CD4-positive, alpha-beta memory T cell (primary cell): ENCODE results near the gene MAST4. TPM values are rescaled to one million over a fixed set of nuclear protein-coding genes. Genes with fewer than 3 reads are reported as not detected.

ENCODE experiments used
- CTCF ChIA-PET: fragments of 350-600 bp; sonication (Branson Sonifier 250); formaldehyde crosslinking; loops from one replicate; lab custom pipeline; 2021; ENCODE audit warnings: inconsistent platforms; ENCODE audit not compliant: partially characterized antibody; lab: Charles Lee
- POLR2A ChIA-PET: fragments of 350-600 bp; sonication (Branson Sonifier 250); formaldehyde crosslinking; loops from one replicate; lab custom pipeline; 2021; ENCODE audit not compliant: partially characterized antibody; lab: Charles Lee
- DNase-seq, 5 donors: peaks; one replicate each; pipeline versions ENCODE4 v3.0.0 to v3.0.0-alpha.2; 2020 to 2022; ENCODE audit warnings: mixed read lengths in 1 of 5
- H3K27ac ChIP-seq: one replicate; pipeline ENCODE4 v1.7.0; 2013; ENCODE audit warnings: low read depth, low read length
- H3K27me3 ChIP-seq: 2 replicates; pipeline ENCODE4 v1.7.0; 2013; ENCODE audit warnings: mild to moderate bottlenecking, low read length, moderate library complexity; ENCODE audit not compliant: insufficient read depth
- H3K36me3 ChIP-seq: 2 replicates; pipeline ENCODE4 v1.7.0; 2013; ENCODE audit warnings: mild to moderate bottlenecking, low read length, moderate library complexity; ENCODE audit not compliant: insufficient read depth
- H3K4me1 ChIP-seq: 2 replicates; pipeline ENCODE4 v1.7.0; 2013; ENCODE audit warnings: mild to moderate bottlenecking, low read length, moderate library complexity; ENCODE audit not compliant: insufficient read depth
- H3K4me3 ChIP-seq, 2 donors: one replicate each; pipeline ENCODE4 v1.7.0; 2013; ENCODE audit warnings: low read length in 2 of 2, mild to moderate bottlenecking in 1 of 2
- H3K9me3 ChIP-seq, 2 donors: one replicate each; pipeline ENCODE4 v1.7.0; 2013; ENCODE audit warnings: low read length in 2 of 2, control low read depth in 1 of 2; ENCODE audit not compliant: control insufficient read depth in 1 of 2
- H3K27ac Mint-ChIP-seq, 7 donors: one replicate each; pipeline ENCODE4 v1.8.0; 2020 to 2021; ENCODE audit warnings: mixed read lengths in 7 of 7, mild to moderate bottlenecking in 6 of 7, inconsistent platforms in 3 of 7, moderate library complexity in 3 of 7
- H3K27me3 Mint-ChIP-seq, 2 donors: one replicate each; pipeline ENCODE4 v1.8.0; 2020 to 2021; ENCODE audit warnings: mixed read lengths in 2 of 2
- H3K36me3 Mint-ChIP-seq, 2 donors: one replicate each; pipeline ENCODE4 v1.8.0; 2020 to 2021; ENCODE audit warnings: mixed read lengths in 2 of 2, inconsistent platforms in 1 of 2, mild to moderate bottlenecking in 1 of 2
- H3K4me1 Mint-ChIP-seq, 4 donors: one replicate each; pipeline ENCODE4 v1.8.0; 2020 to 2021; ENCODE audit warnings: mixed read lengths in 4 of 4, mild to moderate bottlenecking in 1 of 4
- H3K4me3 Mint-ChIP-seq, 8 donors: one replicate each; pipeline ENCODE4 v1.8.0; 2020 to 2021; ENCODE audit warnings: mixed read lengths in 8 of 8, mild to moderate bottlenecking in 7 of 8, moderate library complexity in 6 of 8, inconsistent platforms in 3 of 8
- H3K9me3 Mint-ChIP-seq, 8 donors: one replicate each; pipeline ENCODE4 v1.8.0; 2020 to 2021; ENCODE audit warnings: mixed read lengths in 8 of 8, mild to moderate bottlenecking in 5 of 8, inconsistent platforms in 3 of 8, moderate library complexity in 1 of 8
- intact Hi-C: fragments of 100-400 bp; cut with micrococcal nuclease; formaldehyde crosslinking; loops from one replicate; pipeline ENCODE4 v1.15.1; 2023
- polyA plus RNA-seq, 2 donors: library from polyadenylated mRNA; unstranded; fragments of 300-500 nt; fragmentation: Illumina TruSeq; gene quantifications; one replicate each; pipeline ENCODE4 v1.2.3, GENCODE V29; 2021
- total RNA-seq, 2 experiments: library from RNA; stranded (reverse); gene quantifications; one replicate each; pipeline ENCODE4 v1.2.3, GENCODE V29; 2021

Gene MAST4
- total and polyA plus RNA-seq, 4 experiments from 2014 or later, result 9.2 to 27.0 (median 21.3) TPM

DNA sequence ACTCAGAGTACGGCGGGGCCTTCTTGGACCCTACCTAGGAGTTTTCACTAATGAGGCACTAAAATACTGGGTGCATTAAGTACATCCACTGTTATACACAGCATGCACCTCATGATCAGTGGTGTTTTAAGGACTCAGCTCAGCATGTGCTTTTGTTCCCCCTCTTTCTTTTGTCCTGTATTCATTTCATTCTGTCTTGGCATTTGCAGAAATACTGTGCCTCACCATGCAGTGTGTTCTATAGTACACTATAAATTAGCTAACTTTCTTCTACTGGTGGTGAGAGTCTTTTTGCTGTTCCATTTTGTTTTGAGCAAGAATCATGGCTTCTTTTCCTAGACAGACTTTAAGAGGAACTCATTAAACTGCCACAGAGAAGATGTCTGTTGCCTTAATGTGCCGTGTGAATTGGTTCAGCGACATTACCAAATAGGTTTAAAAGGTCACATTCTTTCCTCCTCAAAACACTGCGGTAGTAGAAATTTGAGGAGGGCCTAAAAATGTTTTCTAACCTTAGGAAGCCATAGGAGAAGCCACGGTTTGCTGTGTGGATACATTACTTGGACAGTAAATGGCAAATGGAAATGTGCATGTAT lies 276.6 kb downstream of the MAST4 start:
- H3K9me3 ChIP-seq, result no peaks in the 10 kb centered on the region
- H3K4me1 Mint-ChIP-seq, result no peaks in the 10 kb centered on the region
- ChIA-PET POLR2A (no interaction called here), CTCF (no interaction called here)
- H3K27ac Mint-ChIP-seq, result no peak overlapping the region
- no peak overlapping the region for H3K27ac ChIP-seq
- H3K27me3 Mint-ChIP-seq, result no peaks in the 10 kb centered on the region
- H3K36me3 ChIP-seq, result no peaks in the 10 kb centered on the region
- H3K4me1 ChIP-seq, result no peaks in the 10 kb centered on the region
- H3K9me3 Mint-ChIP-seq, result no peaks in the 10 kb centered on the region
- no peaks in the 10 kb centered on the region for H3K36me3 Mint-ChIP-seq
- no peak overlapping the region for H3K4me3 ChIP-seq
- H3K4me3 Mint-ChIP-seq, result no peak overlapping the region
- intact Hi-C loops, result no loop called here
- H3K27me3 ChIP-seq, result no peaks in the 10 kb centered on the region
- DNase-seq, result no peak

DNA sequence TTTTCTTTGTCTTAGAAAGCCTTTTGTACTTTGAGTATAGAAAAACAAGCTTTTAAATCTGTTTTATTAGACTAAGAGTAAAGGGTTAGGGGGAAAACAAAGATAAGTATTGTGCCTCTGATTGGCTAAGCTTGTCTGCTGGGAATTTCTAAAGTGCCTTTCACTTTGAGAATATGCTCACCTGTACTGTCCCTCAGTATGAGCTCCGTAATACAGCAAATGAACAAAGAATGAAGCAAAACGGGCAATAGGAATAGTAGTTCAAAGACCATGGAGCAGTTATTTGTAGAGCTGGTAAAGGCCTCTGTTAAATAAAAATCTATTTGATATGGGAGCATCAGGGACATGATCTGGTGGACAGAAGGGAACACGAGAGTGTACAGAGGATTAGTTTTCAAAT lies 277.8 kb downstream of the MAST4 start:
- Mint-ChIP-seq H3K4me1 (no peaks in the 10 kb centered on the region), H3K27ac (no peak overlapping the region), H3K4me3 (no peak overlapping the region), H3K27me3 (no peaks in the 10 kb centered on the region), H3K9me3 (no peaks in the 10 kb centered on the region), H3K36me3 (no peaks in the 10 kb centered on the region)
- Histone ChIP-seq H3K4me1 (no peaks in the 10 kb centered on the region), H3K27ac (no peak overlapping the region), H3K36me3 (no peaks in the 10 kb centered on the region), H3K9me3 (no peaks in the 10 kb centered on the region), H3K4me3 (no peak overlapping the region), H3K27me3 (no peaks in the 10 kb centered on the region)
- POLR2A ChIA-PET, result no interaction called here
- intact Hi-C loops, result no loop called here
- CTCF ChIA-PET, result interaction anchor here (1.1 kb wide), 1 partner anchor 9 kb away, joined by 3 read pairs; no protein-coding TSS in a partner anchor
- no peak for DNase-seq

DNA sequence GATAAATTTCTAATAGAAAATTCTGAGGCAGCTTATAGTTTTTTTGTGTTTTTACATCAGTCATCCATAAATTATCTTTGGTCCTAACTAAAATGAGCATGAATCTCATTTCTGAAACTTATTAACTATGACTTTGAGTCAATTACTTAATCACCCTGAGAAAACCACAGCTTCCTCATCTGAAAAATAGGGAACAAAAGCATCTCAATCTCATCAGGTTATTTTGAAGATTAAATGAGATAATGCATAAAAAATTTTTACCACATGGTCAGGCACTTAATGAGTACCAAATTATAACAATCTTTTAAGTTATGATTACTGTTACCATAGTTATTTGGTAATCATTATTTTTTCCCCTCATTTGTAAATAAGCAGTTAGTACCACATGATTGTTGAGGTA lies 279.1 kb downstream of the MAST4 start:
- Histone ChIP-seq H3K27ac (no peak overlapping the region), H3K36me3 (no peaks in the 10 kb centered on the region), H3K4me1 (no peaks in the 10 kb centered on the region), H3K27me3 (no peaks in the 10 kb centered on the region), H3K4me3 (no peak overlapping the region), H3K9me3 (no peaks in the 10 kb centered on the region)
- Mint-ChIP-seq H3K9me3 (no peaks in the 10 kb centered on the region), H3K27me3 (no peaks in the 10 kb centered on the region), H3K4me3 (no peak overlapping the region), H3K36me3 (no peaks in the 10 kb centered on the region), H3K27ac (no peak overlapping the region), H3K4me1 (no peaks in the 10 kb centered on the region)
- DNase-seq, result no peak
- intact Hi-C loops, result no loop called here
- ChIA-PET CTCF (no interaction called here), POLR2A (no interaction called here)

DNA sequence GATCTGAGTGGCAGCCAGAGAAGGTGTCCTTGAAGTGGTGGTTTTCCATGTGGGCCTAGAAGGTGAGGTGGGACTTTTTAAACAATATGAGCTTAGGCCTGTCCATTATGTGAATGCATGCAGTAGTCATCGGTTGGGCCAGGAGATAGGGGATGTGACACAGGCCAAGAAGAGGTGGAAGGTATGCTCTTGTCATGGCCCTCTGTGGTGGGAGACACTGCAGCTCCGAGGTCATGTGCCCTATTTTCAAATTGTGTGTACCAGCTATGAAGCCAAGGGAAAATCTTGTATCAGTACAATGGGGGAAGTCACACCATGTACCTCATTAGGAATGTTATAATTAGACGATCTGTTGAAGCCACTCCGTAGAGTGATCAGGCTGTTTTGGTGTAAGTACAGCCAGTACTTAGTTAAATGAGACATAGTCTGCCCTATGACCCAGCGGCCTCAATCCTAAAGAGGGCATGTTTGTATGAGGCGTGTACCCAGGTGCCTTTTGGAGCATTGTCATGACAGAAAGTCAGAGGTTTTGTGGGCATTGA lies 280.1 kb downstream of the MAST4 start:
- Histone ChIP-seq H3K27me3 (no peaks in the 10 kb centered on the region), H3K9me3 (no peaks in the 10 kb centered on the region), H3K27ac (no peak overlapping the region), H3K4me3 (no peak overlapping the region), H3K4me1 (no peaks in the 10 kb centered on the region), H3K36me3 (no peaks in the 10 kb centered on the region)
- H3K27ac Mint-ChIP-seq, result no peak overlapping the region
- intact Hi-C loops, result no loop called here
- H3K9me3 Mint-ChIP-seq, result no peaks in the 10 kb centered on the region
- ChIA-PET POLR2A (no interaction called here), CTCF (no interaction called here)
- no peak overlapping the region for H3K4me3 Mint-ChIP-seq
- no peaks in the 10 kb centered on the region for H3K27me3 Mint-ChIP-seq
- no peak for DNase-seq
- no peaks in the 10 kb centered on the region for H3K4me1 Mint-ChIP-seq
- no peaks in the 10 kb centered on the region for H3K36me3 Mint-ChIP-seq

GRCh38 chr5:66877843-66878242 lies 281.6 kb downstream of the MAST4 start:
- Mint-ChIP-seq H3K27ac (no peak overlapping the region), H3K27me3 (no peaks in the 10 kb centered on the region), H3K4me3 (no peak overlapping the region), H3K9me3 (no peaks in the 10 kb centered on the region), H3K36me3 (no peaks in the 10 kb centered on the region), H3K4me1 (no peaks in the 10 kb centered on the region)
- Histone ChIP-seq H3K9me3 (no peaks in the 10 kb centered on the region), H3K4me1 (no peaks in the 10 kb centered on the region), H3K36me3 (no peaks in the 10 kb centered on the region), H3K4me3 (no peak overlapping the region), H3K27ac (no peak overlapping the region), H3K27me3 (no peaks in the 10 kb centered on the region)
- POLR2A ChIA-PET, result no interaction called here
- intact Hi-C loops, result no loop called here
- CTCF ChIA-PET, result no interaction called here
- no peak for DNase-seq

DNA sequence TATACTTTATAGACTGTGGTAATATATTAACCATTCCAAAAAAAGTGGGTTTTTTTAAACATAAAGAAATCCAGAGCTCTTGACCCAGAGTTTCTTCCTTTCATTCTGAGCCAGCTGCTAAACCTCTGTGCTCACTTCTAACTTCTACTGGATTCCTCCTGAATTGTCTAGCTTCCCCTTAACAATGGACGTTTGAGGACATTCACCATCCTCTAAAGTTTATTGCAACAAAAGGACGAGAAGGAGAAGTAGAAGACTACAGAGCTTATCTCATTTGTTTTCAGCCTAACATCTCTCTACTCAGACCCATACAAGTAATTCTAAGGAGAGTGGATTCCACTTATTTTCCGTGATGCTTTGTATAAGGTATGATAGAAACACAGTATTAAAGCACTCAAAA lies 284.2 kb downstream of the MAST4 start:
- Mint-ChIP-seq H3K36me3 (no peaks in the 10 kb centered on the region), H3K4me1 (no peaks in the 10 kb centered on the region), H3K27ac (no peak overlapping the region), H3K4me3 (no peak overlapping the region), H3K27me3 (peaks cover 0 to 2% of the 10 kb centered on the region in 2 donors), H3K9me3 (no peaks in the 10 kb centered on the region)
- Histone ChIP-seq H3K27ac (no peak overlapping the region), H3K4me3 (no peak overlapping the region), H3K4me1 (no peaks in the 10 kb centered on the region), H3K36me3 (no peaks in the 10 kb centered on the region), H3K27me3 (no peaks in the 10 kb centered on the region), H3K9me3 (no peaks in the 10 kb centered on the region)
- ChIA-PET POLR2A (no interaction called here), CTCF (no interaction called here)
- no peak for DNase-seq
- intact Hi-C loops, result no loop called here

DNA sequence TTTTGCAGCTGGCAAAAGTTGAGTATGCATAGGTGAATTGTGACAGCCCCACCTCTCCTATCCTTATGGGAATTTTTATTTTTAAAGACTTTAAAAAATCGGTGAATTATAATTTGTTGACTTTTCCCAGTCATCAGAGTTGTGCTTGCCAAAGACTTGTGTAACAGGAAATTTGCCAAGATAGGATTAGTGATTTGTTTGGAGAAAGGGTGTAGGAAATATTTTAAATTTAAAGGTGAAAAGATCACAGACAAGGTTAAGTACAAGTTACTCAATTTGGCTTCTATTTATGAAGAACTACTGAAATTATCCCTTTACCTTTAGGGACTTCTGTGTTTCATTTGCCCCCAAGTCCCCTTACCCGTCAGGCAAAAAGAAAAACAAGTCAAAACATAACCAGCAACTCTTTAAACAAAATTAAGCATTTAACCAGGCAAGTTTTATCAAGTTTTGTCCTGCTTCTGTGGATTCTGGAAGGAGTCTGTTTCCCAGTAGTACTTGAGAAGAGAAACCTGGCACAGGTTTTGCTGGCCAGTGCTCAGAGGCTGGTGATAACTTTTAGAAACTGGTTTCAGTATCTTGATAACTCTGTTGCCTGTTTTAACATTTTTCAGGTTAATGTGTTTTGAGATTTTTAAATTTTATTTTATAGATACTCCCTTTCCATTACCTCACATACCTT lies 285.4 kb downstream of the MAST4 start:
- no peak for DNase-seq
- no peaks in the 10 kb centered on the region for H3K9me3 ChIP-seq
- H3K4me3 ChIP-seq, result no peak overlapping the region
- no peak overlapping the region for H3K27ac ChIP-seq
- ChIA-PET CTCF (no interaction called here), POLR2A (no interaction called here)
- no peaks in the 10 kb centered on the region for H3K36me3 Mint-ChIP-seq
- no peaks in the 10 kb centered on the region for H3K27me3 ChIP-seq
- H3K4me1 ChIP-seq, result no peaks in the 10 kb centered on the region
- no peak overlapping the region for H3K4me3 Mint-ChIP-seq
- no peaks in the 10 kb centered on the region for H3K4me1 Mint-ChIP-seq
- intact Hi-C loops, result no loop called here
- no peaks in the 10 kb centered on the region for H3K9me3 Mint-ChIP-seq
- H3K36me3 ChIP-seq, result no peaks in the 10 kb centered on the region
- no peak overlapping the region for H3K27ac Mint-ChIP-seq
- peaks cover 0 to 2% of the 10 kb centered on the region in 2 donors for H3K27me3 Mint-ChIP-seq
